Measurements from ENCODE around the gene TUBB4B.
A peak's percentile ranks its signal among the peaks of the same experiment; 100 is the strongest.

Gene TUBB4B

DNA sequence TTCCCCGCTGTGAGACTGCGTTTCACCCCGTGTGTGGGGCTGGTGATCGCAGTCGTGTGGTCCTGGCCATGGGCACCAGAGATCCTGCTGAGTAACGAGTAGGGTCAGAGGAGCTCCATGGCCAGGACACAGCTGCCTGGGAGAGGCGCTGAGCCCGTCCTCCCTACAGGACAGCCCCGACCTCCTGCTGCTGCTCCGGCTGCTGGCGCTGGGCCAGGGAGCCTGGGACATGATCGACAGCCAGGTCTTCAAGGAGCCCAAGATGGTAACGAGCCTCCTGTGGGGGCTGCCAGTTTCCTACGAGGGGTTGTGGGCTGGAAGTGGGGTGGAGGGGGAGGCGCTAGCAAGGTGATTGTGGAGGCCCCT, 25.1 kb downstream of the TUBB4B start:
- H3K36me3 Mint-ChIP-seq (ENCODE audit: insufficient read depth): peaks cover 42% of the 10 kb centered on the region

DNA sequence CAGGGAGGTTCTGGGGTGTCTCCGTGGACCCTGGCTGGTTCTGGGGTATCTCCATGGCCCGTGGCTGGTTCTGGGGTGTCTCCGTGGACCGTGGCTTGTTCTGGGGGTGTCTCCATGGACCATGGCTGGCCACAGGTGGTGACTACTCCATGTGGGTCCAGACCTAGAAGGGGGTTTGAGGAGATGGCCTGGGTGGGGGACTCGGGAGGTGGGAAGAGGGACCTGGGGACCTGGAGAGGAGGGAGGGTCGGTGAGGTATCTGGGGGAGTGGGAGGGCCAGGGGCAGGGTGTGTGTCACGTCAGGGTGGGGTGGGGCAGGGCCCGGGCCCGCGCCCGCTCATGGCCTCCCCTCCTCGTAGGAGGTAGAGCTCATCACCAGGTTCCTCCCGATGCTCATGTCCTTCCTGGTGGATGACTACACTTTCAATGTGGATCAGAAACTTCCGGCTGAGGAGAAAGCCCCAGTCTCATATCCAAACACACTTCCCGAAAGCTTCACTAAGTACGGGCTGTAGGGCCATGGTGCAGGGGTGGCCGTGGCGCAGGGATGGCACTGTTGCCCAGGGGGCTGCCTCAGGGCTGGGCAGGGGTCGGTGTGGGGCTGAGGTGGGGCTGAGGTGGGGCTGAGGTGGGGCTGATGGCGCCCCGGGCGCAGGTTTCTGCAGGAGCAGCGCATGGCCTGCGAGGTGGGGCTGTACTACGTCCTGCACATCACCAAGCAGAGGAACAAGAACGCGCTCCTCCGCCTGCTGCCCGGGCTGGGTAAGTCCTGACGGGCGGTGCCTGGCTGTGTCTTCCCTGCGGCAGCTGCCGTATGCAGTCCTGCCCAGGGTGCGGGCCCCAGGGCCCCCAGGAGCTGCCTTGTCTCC, 25.7 kb downstream of the TUBB4B start:
- Mint-ChIP-seq H3K4me1 (ENCODE audit: low read depth in 2 of 2) (peaks cover 10 to 11% of the 10 kb centered on the region in 2 donors), H3K4me3 (no peak overlapping the region), H3K36me3 (ENCODE audit: insufficient read depth) (peaks cover 39% of the 10 kb centered on the region), H3K27ac (no peak overlapping the region), H3K9me3 (no peaks in the 10 kb centered on the region), H3K27me3 (no peaks in the 10 kb centered on the region)
- DNase-seq: no peak
- ATAC-seq (replicated peaks): no peak

More for the DNA sequence above, 25.1 kb downstream of the TUBB4B start:
- DNase-seq: no peak
- Mint-ChIP-seq H3K4me3 (no peak overlapping the region), H3K4me1 (ENCODE audit: low read depth in 2 of 2) (peaks cover 7 to 8% of the 10 kb centered on the region in 2 donors), H3K27me3 (no peaks in the 10 kb centered on the region), H3K9me3 (no peaks in the 10 kb centered on the region), H3K27ac (no peak overlapping the region)
- ATAC-seq (replicated peaks): no peak

DNA sequence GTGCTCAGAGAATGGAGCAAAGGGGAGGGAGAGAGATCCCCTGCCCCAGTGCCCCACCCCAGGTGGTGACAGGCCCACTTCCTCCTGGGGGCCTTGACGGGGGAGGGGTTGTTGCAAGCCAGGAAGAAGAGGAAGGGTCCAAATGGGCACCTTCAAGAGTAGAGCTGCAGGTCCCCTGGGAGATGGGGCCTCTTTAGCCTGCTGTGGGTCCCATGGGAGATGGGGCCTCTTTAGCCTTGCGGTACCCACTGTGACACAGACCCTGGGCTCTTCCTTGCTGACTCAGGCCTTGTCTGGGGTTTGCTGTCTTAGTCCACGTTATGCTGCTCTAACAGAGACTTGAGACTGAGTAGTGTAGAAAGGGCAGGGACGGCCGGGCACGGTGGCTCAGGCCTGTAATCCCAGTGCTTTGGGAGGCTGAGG, 26.9 kb downstream of the TUBB4B start:
- Mint-ChIP-seq H3K4me1 (ENCODE audit: low read depth in 2 of 2) (peaks cover 9 to 11% of the 10 kb centered on the region in 2 donors), H3K27ac (no peak overlapping the region), H3K36me3 (ENCODE audit: insufficient read depth) (peaks cover 39% of the 10 kb centered on the region), H3K27me3 (no peaks in the 10 kb centered on the region), H3K4me3 (no peak overlapping the region), H3K9me3 (no peaks in the 10 kb centered on the region)
- no peak for ATAC-seq (replicated peaks)
- no peak for DNase-seq

DNA sequence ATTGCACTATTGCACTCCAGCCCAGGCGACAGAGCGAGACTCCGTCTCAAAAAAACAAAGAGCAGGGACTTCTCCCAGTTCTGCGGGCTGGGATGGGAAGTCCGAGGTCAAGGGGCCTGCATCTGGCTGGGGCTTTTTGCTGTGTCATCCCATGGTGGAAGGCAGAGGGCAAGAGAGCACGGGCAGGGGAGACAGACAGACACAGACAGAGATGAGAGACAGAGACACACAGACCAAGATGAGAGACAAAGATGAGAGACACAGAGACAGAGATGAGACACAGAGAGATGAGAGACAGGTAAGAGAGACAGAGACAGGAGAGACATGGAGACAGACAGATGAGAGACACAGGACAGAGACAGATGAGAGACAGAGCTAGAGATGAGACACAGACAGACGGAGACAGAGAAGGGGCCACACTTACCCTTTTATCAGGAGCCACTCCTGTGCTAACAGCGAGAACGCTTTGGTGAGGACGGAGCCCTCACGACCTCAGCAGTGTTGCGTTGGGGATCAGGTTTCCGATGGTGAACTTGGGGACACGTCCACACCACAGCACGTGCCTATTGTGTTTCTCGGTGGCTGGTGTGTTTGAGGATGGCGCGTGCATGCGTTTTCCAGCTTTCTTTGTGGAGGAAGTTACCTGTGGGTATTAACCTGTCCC, 27.6 kb downstream of the TUBB4B start:
- Mint-ChIP-seq H3K36me3 (ENCODE audit: insufficient read depth) (peaks cover 39% of the 10 kb centered on the region), H3K9me3 (no peaks in the 10 kb centered on the region), H3K27ac (no peak overlapping the region), H3K27me3 (no peaks in the 10 kb centered on the region), H3K4me3 (no peak overlapping the region), H3K4me1 (ENCODE audit: low read depth in 2 of 2) (peaks cover 9 to 11% of the 10 kb centered on the region in 2 donors)
- no peak for ATAC-seq (replicated peaks)
- no peak for DNase-seq

DNA sequence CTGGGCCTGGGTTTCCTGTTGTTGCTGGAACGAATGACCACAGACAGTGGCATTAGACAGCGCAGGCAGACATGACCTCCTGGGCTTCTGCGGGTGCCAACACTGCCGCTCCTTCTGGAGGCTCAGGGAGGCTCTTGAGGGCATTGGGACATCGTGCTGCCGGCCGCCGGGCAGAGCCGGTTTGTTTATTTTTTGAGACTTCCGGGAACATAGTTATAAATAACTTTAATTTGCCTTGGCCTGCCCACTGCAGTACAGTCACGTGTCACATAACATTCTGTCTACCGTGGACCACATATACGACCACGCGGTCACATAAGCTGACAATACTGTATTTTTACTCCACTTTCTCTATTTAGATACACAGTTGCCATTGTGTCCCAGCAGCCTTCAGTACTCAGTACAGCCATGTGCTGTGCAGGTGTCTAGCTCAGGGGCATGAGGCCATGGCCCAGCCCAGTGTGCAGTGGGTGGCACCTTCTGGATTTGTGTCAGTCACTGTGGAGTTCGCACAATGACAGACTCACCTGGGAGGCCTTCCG, 28.2 kb downstream of the TUBB4B start:
- peaks cover 36% of the 10 kb centered on the region for H3K36me3 Mint-ChIP-seq (ENCODE audit: insufficient read depth)
- H3K27ac Mint-ChIP-seq: no peak overlapping the region

DNA sequence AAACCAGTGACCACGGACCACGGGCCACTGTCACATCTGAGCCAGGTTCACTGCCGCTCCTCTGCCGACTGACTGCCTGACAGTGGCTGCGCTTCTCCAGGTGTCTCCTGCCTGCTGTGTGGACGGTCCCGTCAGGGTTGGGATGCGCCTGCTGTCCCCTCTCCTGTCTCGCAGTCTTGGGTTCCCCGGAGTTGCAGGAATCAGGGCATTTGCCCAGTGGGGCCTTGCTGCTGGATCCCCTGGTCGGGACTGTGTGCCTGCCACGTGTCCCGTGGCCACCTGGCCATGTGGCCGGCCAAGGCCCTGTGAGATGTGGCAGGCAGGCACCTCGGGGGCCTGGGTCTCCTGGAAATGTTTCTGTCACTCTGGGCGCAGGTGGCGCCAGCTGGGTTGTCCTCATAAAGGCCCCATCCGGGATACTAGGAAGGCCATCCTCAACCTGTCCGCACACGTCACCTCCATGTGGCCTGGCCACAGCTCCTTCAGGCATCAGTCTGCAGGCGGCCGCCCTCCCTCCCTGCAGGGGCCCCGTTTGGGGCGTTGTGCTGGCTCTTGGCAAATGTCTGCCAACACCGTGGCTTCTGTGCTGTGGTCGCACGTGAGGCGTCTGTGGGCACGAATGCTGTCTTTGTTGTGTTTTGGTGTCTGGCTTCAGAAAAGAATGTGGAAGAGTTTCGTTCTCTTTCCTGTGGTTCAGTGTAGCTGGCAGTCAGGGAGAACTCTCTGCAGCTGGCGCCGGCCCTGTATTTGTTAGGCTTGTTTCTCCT, 30.0 kb downstream of the TUBB4B start:
- peak overlapping the region in 1 of 2 donors; percentile 44 for H3K27ac Mint-ChIP-seq
- ATAC-seq (replicated peaks) (peak; percentile 72), DNase-seq (no peak)
- H3K9me3 Mint-ChIP-seq: no peaks in the 10 kb centered on the region
- peak overlapping the region in 1 of 2 donors; percentile 12 for H3K4me3 Mint-ChIP-seq
- H3K27me3 Mint-ChIP-seq: no peaks in the 10 kb centered on the region
- peaks cover 16 to 18% of the 10 kb centered on the region in 2 donors for H3K4me1 Mint-ChIP-seq (ENCODE audit: low read depth in 2 of 2)
- peaks cover 25% of the 10 kb centered on the region for H3K36me3 Mint-ChIP-seq (ENCODE audit: insufficient read depth)

More for the DNA sequence above, 28.2 kb downstream of the TUBB4B start:
- Mint-ChIP-seq H3K4me3 (no peak overlapping the region), H3K27me3 (no peaks in the 10 kb centered on the region), H3K9me3 (no peaks in the 10 kb centered on the region), H3K4me1 (ENCODE audit: low read depth in 2 of 2) (peaks cover 9 to 11% of the 10 kb centered on the region in 2 donors)
- ATAC-seq (replicated peaks) (no peak), DNase-seq (no peak)

DNA sequence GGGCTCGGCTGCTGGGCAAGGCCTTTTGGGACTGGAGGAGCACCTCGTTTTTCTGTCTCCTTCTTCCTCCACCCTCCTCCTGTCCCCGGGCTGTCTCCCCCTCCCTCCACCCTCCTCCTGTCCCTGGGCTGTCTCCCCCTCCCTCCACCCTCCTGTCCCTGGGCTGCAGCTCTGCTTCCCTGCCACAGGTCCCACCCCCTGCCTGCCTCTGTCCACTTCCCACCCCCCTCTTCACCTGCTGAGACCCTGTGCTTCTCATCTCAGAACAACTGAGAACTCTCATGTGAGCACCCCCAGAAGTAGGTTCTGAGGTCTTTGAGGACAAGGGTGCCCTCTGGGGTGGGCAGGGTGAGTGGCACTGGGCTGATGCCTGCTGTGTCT, 30.6 kb downstream of the TUBB4B start:
- Mint-ChIP-seq H3K36me3 (ENCODE audit: insufficient read depth) (peaks cover 25% of the 10 kb centered on the region), H3K27me3 (no peaks in the 10 kb centered on the region), H3K27ac (peak overlapping the region in 1 of 2 donors; percentile 44), H3K4me3 (peak overlapping the region in 1 of 2 donors; percentile 12), H3K4me1 (ENCODE audit: low read depth in 2 of 2) (peaks cover 18 to 19% of the 10 kb centered on the region in 2 donors), H3K9me3 (no peaks in the 10 kb centered on the region)
- DNase-seq (no peak), ATAC-seq (replicated peaks) (no peak)

DNA sequence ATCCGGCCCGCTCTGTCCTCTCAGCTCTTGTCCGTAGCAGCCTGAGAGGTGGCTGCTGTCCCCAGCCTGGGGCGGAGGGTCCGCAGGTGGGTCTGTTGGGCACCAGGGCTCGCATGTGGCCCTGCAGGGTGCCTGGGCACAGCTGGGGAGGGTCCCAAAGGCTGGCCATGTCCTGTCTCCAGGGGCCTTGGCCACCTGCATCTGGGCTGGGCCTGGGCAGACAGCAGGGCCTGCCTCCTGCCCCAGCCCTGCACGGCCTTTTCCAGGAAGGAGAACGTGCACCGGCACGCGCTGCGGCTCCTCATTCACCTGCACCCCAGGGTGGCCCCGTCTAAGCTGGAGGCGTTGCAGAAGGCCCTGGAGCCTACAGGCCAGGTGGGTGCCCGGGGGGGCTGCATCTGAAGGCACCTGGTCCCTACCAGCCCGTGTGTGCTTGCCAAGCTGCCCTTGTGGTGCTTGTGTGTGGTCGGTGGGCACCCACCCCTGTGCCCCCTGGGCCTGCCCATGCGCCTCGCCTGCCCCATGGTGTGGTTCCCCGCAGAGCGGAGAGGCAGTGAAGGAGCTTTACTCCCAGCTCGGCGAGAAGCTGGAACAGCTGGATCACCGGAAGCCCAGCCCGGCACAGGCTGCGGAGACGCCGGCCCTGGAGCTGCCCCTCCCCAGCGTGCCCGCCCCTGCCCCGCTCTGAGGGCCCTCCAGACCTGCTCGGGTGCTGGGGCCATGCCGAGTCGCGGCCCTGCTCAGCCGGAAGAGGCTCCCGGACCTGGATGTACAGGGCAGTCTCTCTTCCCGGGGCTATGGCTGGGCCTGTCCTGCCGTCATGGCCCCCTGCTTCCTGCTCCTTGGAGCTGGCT, 31.4 kb downstream of the TUBB4B start:
- no peak for DNase-seq
- H3K27me3 Mint-ChIP-seq: no peaks in the 10 kb centered on the region
- peaks cover 22% of the 10 kb centered on the region for H3K36me3 Mint-ChIP-seq (ENCODE audit: insufficient read depth)
- H3K4me1 Mint-ChIP-seq (ENCODE audit: low read depth in 2 of 2): peaks cover 23% of the 10 kb centered on the region in 2 donors
- no peak for ATAC-seq (replicated peaks)
- no peaks in the 10 kb centered on the region for H3K9me3 Mint-ChIP-seq
- H3K4me3 Mint-ChIP-seq: no peak overlapping the region
- H3K27ac Mint-ChIP-seq: no peak overlapping the region

DNA sequence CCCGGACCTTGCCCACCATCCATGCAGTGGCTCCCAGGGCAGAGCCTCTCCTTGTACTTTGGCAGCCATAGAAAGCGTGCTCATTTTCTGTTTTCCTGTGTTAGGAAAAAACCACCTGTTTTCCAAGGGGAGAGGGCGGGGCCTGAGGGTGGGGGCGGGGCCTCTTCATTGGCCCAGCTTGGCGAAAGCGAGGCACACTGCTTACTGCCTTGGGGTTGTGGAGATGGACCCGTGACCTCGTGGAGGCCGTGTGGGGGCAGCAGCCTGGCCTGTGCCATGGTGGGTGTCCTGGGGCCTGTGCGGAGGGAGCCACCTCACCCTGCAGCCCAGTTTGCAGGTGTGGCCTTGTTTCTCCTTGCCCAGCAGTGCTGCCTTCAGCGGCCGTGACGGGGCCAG, 32.0 kb downstream of the TUBB4B start:
- ATAC-seq (replicated peaks) (no peak), DNase-seq (no peak)
- Mint-ChIP-seq H3K9me3 (no peaks in the 10 kb centered on the region), H3K36me3 (ENCODE audit: insufficient read depth) (peaks cover 16% of the 10 kb centered on the region), H3K4me3 (no peak overlapping the region), H3K4me1 (ENCODE audit: low read depth in 2 of 2) (peaks cover 23 to 26% of the 10 kb centered on the region in 2 donors), H3K27me3 (no peaks in the 10 kb centered on the region), H3K27ac (no peak overlapping the region)

DNA sequence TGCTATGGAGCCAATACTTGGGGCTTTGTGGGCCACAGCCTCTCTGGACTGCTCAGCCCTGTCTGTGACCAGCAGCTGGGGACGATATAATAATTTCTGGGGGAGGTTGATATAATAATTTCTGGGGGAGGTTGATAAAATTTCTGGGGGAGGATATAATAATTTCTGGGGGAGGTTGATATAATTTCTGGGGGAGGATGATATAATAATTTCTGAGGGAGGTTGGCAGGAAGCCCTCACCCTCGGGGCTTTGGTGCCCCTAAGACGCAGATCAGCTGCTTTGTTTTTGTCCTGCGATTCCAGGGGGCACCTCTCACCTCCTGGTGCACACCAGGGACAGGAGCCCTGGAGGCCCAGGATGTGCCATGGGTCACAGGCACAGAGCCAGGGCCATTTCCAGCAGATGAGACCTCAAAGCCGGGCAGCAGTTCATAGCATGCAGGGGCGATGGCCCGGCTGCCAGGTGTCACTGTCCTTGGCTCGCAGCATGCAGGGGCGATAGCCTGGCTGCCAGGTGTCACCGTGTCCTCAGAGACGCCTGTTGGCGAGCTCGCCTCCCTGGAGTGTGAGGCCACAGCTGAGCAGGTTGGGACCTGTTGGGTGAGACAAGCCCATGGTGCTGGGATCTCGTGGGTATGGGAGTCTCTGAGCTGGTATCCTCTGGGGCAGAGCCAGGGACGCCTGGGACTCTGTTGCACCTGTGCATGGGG, 32.7 kb downstream of the TUBB4B start:
- Mint-ChIP-seq H3K27me3 (no peaks in the 10 kb centered on the region), H3K27ac (peak overlapping the region in 1 of 2 donors; percentile 38), H3K9me3 (no peaks in the 10 kb centered on the region), H3K4me3 (no peak overlapping the region), H3K36me3 (ENCODE audit: insufficient read depth) (peaks cover 14% of the 10 kb centered on the region), H3K4me1 (ENCODE audit: low read depth in 2 of 2) (peaks cover 19 to 26% of the 10 kb centered on the region in 2 donors)
- DNase-seq: no peak
- no peak for ATAC-seq (replicated peaks)

DNA sequence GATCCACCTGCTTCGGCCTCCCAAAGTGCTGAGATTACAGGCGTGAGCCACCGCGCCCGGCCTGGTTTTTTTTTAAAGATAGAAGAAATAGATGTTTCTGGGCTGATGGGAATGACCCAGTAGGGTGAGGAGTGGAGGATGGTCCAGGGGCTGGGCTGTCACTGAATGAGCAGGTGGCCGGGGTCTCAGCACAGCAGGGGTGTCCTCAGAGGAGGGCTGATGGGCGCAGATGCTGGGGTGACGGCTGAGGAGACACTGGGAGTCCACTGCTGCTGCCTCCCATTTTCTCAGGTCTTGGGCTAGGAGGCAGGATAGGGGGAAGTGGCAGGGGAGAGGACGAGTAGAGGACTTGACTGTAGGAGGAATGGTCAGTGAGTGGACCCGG, 34.1 kb downstream of the TUBB4B start:
- no peak for ATAC-seq (replicated peaks)
- Mint-ChIP-seq H3K4me1 (ENCODE audit: low read depth in 2 of 2) (peaks cover 18 to 21% of the 10 kb centered on the region in 2 donors), H3K4me3 (peak overlapping the region in 1 of 2 donors; percentile 28), H3K27ac (peak overlapping the region in 1 of 2 donors; percentile 9), H3K27me3 (no peaks in the 10 kb centered on the region), H3K9me3 (no peaks in the 10 kb centered on the region), H3K36me3 (ENCODE audit: insufficient read depth) (peaks cover 7% of the 10 kb centered on the region)
- DNase-seq: no peak
